NCI-H446 (cell line): ENCODE results near the gene TUG1.
A peak's percentile ranks its signal among the peaks of the same experiment; 100 is the strongest.

Experiments used
- DNase-seq, 2 experiments: peaks; one replicate each; lab custom pipeline; 2025; lab: John Stamatoyannopoulos, UW

TUG1 gene

GRCh38 chr22:30947816-30948454 lies 21.1 kb upstream of the TUG1 start:
- DNase-seq, result peak in 1 of 2 experiments; percentile 36

- DNase-seq, result no peak
Measured at GRCh38 chr22:30948930-30949342, 20.1 kb upstream of the TUG1 start.

GRCh38 chr22:30949934-30950660 lies 19.0 kb upstream of the TUG1 start:
- DNase-seq, result no peak

- DNase-seq, result no peak
Measured at GRCh38 chr22:30953206-30953605, 15.9 kb upstream of the TUG1 start.

- DNase-seq, result no peak
Measured at GRCh38 chr22:30955153-30955552, 13.9 kb upstream of the TUG1 start.

- no peak for DNase-seq
Measured at GRCh38 chr22:30964858-30965257, 4.2 kb upstream of the TUG1 start.

GRCh38 chr22:30968015-30968923 lies 796 bp upstream of the TUG1 start, which contains the start of gene MORC2:
Gene MORC2 (minus strand): TSS chr22:30968774. CDS start chr22:30967889, 885 bp downstream.
- DNase-seq, result peak; percentile 28 to 70

GRCh38 chr22:30969532-30970355 lies 679 bp downstream of the TUG1 start:
- no peak for DNase-seq

- no peak for DNase-seq
Measured at GRCh38 chr22:30970356-30970746, 1.3 kb downstream of the TUG1 start.

- DNase-seq, result no peak
Measured at GRCh38 chr22:30978304-30978962, 9.4 kb downstream of the TUG1 start.

- no peak for DNase-seq
Measured at GRCh38 chr22:30979932-30980331, 10.9 kb downstream of the TUG1 start.

- DNase-seq, result no peak
Measured at GRCh38 chr22:30982512-30982911, 13.4 kb downstream of the TUG1 start.

GRCh38 chr22:30984317-30984716 lies 15.3 kb downstream of the TUG1 start:
- DNase-seq, result no peak

GRCh38 chr22:30985561-30986208 lies 16.6 kb downstream of the TUG1 start:
- no peak for DNase-seq

- no peak for DNase-seq
Measured at GRCh38 chr22:30989474-30989873, 20.4 kb downstream of the TUG1 start.

GRCh38 chr22:30990690-30991089 lies 21.6 kb downstream of the TUG1 start:
- DNase-seq, result no peak

GRCh38 chr22:30992565-30992964 lies 23.5 kb downstream of the TUG1 start:
- DNase-seq, result no peak

- DNase-seq, result no peak
Measured at GRCh38 chr22:30994960-30995359, 25.9 kb downstream of the TUG1 start.

- DNase-seq, result no peak
Measured at GRCh38 chr22:30996462-30996861, 27.4 kb downstream of the TUG1 start.

- no peak for DNase-seq
Measured at GRCh38 chr22:30998329-30998728, 29.3 kb downstream of the TUG1 start.
